HFFc6 (cell line): ENCODE data around the gene LMO2. TPM values are rescaled to one million over a fixed set of nuclear protein-coding genes. Genes with fewer than 3 reads are reported as not detected.
"Not testable (repeated sequence)": the region's sequence is repeated elsewhere in the genome, so short reads cannot be mapped to it uniquely, and the experiment has no call there.

Experiments
- DNase-seq: peaks from one replicate; pipeline ENCODE4 v3.0.0-alpha.2; 2018
- H3K27ac Mint-ChIP-seq: 2 replicates; pipeline ENCODE4 v1.8.0; 2020; ENCODE audit warnings: mild to moderate bottlenecking, mixed read lengths
- H3K27me3 Mint-ChIP-seq: 2 replicates; pipeline ENCODE4 v1.8.0; 2021; ENCODE audit warnings: mild to moderate bottlenecking, moderate library complexity, mixed read lengths; ENCODE audit not compliant: insufficient read depth
- H3K36me3 Mint-ChIP-seq: 2 replicates; pipeline ENCODE4 v1.8.0; 2021; ENCODE audit warnings: low read depth, mixed read lengths
- H3K4me1 Mint-ChIP-seq: 2 replicates; pipeline ENCODE4 v1.8.0; 2020; ENCODE audit warnings: low read depth, mixed read lengths
- H3K4me3 Mint-ChIP-seq: 2 replicates; pipeline ENCODE4 v1.8.0; 2020; ENCODE audit warnings: mild to moderate bottlenecking, moderate library complexity, mixed read lengths
- H3K9me3 Mint-ChIP-seq: 2 replicates; pipeline ENCODE4 v1.8.0; 2020; ENCODE audit warnings: mild to moderate bottlenecking, mixed read lengths
- total RNA-seq, 6 experiments: library from RNA; stranded (reverse); fragmentation: NEBNext Ultra II Directional; extraction: Animal tissue kit (Norgen Biotek cat#: 25700); gene quantifications; 2 replicates in 1 of 6; 3 replicates in 5 of 6; pipeline ENCODE4 v1.2.3, GENCODE V29; 2021
- TF ChIP-seq, protein P1 (sequence below): fragments of 200-600 bp; sonication (generic); IDR thresholded peaks from 2 replicates; pipeline ENCODE4 v1.5.0; 2021; ENCODE audit warnings: antibody characterized with exemption, mild to moderate bottlenecking

LMO2 gene
- total RNA-seq, 6 experiments from 2014 or later: 0.11 to 0.30 (median 0.15) TPM; not detected in 2

DNA sequence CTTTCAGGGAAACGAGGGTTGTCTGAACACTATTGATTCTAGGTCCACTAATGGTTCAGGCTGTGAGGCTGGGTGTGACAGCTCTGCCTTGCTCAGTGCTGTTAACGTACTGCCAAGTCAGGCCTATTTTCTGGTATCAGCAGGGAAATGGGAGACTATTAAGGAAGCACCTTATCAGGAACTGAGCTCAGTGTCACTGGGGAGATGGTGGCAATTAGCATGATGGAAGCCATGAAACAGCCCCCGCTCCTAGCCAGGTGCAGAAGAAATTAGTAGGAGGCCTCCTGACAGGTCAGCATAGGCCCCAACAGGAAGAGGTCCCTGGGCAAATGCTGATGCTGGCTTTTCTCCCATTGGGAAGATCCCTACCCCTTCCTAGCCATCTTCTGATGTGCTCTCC is 42.6 kb upstream of the LMO2 start:
- TF ChIP-seq, protein P1, sequence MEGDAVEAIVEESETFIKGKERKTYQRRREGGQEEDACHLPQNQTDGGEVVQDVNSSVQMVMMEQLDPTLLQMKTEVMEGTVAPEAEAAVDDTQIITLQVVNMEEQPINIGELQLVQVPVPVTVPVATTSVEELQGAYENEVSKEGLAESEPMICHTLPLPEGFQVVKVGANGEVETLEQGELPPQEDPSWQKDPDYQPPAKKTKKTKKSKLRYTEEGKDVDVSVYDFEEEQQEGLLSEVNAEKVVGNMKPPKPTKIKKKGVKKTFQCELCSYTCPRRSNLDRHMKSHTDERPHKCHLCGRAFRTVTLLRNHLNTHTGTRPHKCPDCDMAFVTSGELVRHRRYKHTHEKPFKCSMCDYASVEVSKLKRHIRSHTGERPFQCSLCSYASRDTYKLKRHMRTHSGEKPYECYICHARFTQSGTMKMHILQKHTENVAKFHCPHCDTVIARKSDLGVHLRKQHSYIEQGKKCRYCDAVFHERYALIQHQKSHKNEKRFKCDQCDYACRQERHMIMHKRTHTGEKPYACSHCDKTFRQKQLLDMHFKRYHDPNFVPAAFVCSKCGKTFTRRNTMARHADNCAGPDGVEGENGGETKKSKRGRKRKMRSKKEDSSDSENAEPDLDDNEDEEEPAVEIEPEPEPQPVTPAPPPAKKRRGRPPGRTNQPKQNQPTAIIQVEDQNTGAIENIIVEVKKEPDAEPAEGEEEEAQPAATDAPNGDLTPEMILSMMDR: no peak
- Mint-ChIP-seq H3K27me3 (peaks cover 30% of the 10 kb centered on the region), H3K27ac (no peak overlapping the region), H3K36me3 (peaks cover 5% of the 10 kb centered on the region; the same call in 1 of the 2 replicates), H3K9me3 (peaks cover 14% of the 10 kb centered on the region; the same call in 1 of the 2 replicates), H3K4me3 (no peak overlapping the region), H3K4me1 (peaks cover 11% of the 10 kb centered on the region)
- no peak for DNase-seq

DNA sequence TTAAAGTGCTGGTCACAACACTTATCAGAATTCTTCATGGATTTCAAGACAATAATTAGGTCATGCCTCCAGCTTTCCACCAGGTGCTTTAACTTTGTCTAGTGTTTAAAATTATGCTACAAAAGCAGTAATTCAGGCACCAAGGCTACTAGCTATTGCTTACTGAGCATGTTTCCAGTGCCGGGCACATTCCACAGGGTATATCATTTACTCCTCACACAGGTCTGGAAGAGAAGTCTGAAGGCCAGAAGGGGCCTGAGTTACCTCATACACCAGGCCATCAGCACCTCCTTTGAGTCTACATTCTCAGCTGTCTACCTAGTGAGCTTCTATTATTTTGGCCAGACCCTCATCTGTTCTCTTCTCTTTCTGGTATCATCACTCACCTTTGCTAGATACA is 41.7 kb upstream of the LMO2 start:
- H3K27me3 Mint-ChIP-seq: peaks cover 26% of the 10 kb centered on the region
- TF ChIP-seq, protein P1: no peak
- no peak for DNase-seq
- no peak overlapping the region for H3K4me3 Mint-ChIP-seq
- H3K9me3 Mint-ChIP-seq: peaks cover 14% of the 10 kb centered on the region; the same call in 1 of the 2 replicates
- no peak overlapping the region for H3K27ac Mint-ChIP-seq
- H3K36me3 Mint-ChIP-seq: peaks cover 5% of the 10 kb centered on the region; the same call in 1 of the 2 replicates
- peaks cover 11% of the 10 kb centered on the region for H3K4me1 Mint-ChIP-seq

DNA sequence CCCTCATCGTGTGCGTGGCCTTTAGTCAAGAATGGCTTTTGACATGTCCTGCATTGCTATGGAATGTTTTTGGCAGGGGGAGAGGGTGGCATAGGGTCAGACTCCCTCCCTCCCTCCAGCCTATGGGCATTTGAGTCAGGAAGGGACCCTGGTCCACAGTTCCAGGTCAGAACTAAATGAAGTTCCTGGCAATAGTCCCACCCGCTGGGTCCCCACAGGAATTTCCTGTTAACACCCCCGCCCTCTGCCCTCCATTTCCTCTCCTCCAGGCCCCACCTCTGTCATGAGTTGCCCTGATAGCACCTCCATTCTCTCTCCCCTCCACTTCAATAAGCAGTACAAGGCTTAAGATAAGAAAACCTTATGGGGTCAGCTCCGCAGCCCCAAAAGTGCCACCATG is 40.8 kb upstream of the LMO2 start:
- peaks cover 11% of the 10 kb centered on the region for H3K4me1 Mint-ChIP-seq
- peaks cover 26% of the 10 kb centered on the region for H3K27me3 Mint-ChIP-seq
- TF ChIP-seq, protein P1: no peak
- peaks cover 14% of the 10 kb centered on the region; the same call in 1 of the 2 replicates for H3K9me3 Mint-ChIP-seq
- no peak for DNase-seq
- H3K36me3 Mint-ChIP-seq: peaks cover 5% of the 10 kb centered on the region; the same call in 1 of the 2 replicates
- H3K4me3 Mint-ChIP-seq: no peak overlapping the region
- no peak overlapping the region for H3K27ac Mint-ChIP-seq

DNA sequence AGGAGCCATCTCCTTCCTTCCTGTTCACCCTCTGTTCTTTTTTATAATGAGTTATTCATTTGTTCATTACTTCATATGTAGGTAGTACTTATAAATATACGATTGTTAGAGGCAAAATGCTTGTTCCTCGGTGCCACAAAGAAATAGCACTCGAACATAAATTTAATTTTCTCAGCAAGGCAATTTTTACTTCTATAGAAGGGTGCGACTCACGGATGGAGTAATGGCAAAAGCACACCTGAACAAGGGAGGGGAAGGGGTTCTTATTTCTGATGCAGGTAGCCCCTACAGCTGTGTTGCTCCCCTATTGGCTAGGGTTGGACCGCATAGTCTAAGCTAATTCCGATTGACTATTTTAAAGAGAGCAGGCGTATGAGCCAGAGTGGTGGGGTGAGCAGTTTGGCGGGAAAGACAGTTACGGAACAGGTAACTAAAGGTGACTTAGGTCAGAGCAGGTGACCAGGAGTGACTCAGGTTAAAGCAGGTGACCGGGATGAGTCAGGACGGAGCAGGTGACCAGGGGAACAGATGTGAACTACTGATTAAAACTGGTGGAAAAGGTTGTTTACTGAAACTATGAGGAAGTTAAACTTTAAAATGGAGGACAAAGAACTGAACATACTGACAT is 40.0 kb upstream of the LMO2 start:
- not testable (repeated sequence) for H3K4me1 Mint-ChIP-seq, DNase-seq, H3K4me3 Mint-ChIP-seq, H3K36me3 Mint-ChIP-seq, H3K27ac Mint-ChIP-seq
- H3K27me3 Mint-ChIP-seq: peaks cover 25% of the 10 kb centered on the region
- H3K9me3 Mint-ChIP-seq: peaks cover 14% of the 10 kb centered on the region; the same call in 1 of the 2 replicates

DNA sequence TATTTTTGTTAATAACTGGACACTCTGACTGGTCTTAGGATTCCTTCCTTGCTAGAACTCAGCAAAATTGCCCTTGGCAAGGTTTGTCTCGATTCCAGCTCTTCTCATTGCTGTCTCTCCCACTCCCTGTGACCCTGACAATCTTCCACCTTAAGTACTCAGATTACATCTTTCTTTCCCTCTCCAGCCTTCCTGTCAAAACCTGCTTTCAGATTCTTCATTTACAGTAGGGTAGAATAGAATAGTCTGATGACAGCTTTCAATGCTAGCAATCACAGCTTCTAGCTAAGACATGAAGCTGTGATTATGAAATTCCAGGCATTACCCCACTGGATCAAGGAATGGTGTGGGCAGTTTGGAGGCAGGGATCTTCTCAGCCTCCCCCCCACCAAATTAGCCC is 39.2 kb upstream of the LMO2 start:
- H3K36me3 Mint-ChIP-seq: peaks cover 5% of the 10 kb centered on the region; the same call in 1 of the 2 replicates
- no peak overlapping the region for H3K27ac Mint-ChIP-seq
- peaks cover 23% of the 10 kb centered on the region for H3K27me3 Mint-ChIP-seq
- TF ChIP-seq, protein P1: no peak
- peaks cover 14% of the 10 kb centered on the region; the same call in 1 of the 2 replicates for H3K9me3 Mint-ChIP-seq
- no peak overlapping the region for H3K4me3 Mint-ChIP-seq
- no peaks in the 10 kb centered on the region for H3K4me1 Mint-ChIP-seq
- no peak for DNase-seq

DNA sequence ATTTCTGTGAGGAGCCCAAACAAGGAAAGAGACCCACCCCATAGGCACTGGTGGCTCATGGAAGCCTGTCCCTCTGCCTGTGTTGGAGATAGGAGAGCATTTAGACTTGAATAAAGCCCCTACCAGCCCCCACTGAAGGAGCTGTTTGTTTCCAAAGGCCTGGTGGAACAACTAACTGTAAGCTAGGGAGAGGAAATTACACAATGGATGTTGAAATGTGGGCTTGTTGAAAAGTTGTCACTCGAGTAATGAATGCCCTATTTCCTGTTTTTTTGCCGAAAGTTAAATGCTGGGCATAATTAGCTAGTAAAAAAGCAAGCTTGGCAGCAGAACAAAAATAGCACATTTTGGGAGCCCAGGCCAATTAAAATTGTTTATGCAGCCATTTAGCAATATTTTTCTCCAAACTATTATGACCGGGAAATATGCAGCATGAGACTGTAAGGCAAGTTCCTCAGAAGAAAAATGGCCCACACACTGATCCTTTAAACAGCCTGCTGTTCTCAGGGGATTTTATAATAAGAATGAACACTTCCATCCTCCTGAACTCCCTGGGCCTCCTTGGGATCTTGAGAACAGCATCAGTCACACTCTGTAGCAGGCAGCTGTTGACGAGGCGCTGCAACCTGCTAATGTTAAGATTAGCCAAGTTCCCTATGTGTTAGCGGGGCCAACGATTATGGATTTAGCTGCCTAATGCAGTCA is 38.6 kb upstream of the LMO2 start:
- peaks cover 23% of the 10 kb centered on the region for H3K27me3 Mint-ChIP-seq

More for the DNA sequence above, 38.6 kb upstream of the LMO2 start:
- Mint-ChIP-seq H3K4me1 (no peaks in the 10 kb centered on the region), H3K9me3 (peaks cover 14% of the 10 kb centered on the region; the same call in 1 of the 2 replicates), H3K36me3 (peaks cover 5% of the 10 kb centered on the region; the same call in 1 of the 2 replicates), H3K27ac (no peak overlapping the region), H3K4me3 (no peak overlapping the region)
- TF ChIP-seq, protein P1: no peak
- DNase-seq: no peak
